Gastrocnemius medialis (tissue), 4 donors: ENCODE data around the gene RICTOR. TPM values are rescaled to one million over a fixed set of nuclear protein-coding genes. Genes with fewer than 3 reads are reported as not detected.

Source experiments
- ATAC-seq, 2 donors: fragments of 150-250 bp; one replicate each; pipeline ENCODE4 v1.9.1; 2016
- DNase-seq, 2 donors: peaks; one replicate each; pipeline ENCODE4 v3.0.0-alpha.2; 2019
- H3K27ac ChIP-seq, 4 donors: fragments of 200-600 bp; sonication (generic); 1 replicate in 1 of 4; 2 replicates in 3 of 4; pipeline ENCODE4 v1.5.1; 2016 to 2018; ENCODE audit warnings: mild to moderate bottlenecking in 2 of 4, moderate library complexity in 1 of 4
- H3K27me3 ChIP-seq, 3 donors: fragments of 200-600 bp; sonication (generic) in 2 of 3; 1 replicate in 1 of 3; 2 replicates in 2 of 3; pipeline versions ENCODE4 v1.5.1 to v1.6.0; 2016 to 2019; ENCODE audit warnings: mild to moderate bottlenecking in 1 of 3, moderate library complexity in 1 of 3
- H3K36me3 ChIP-seq, 2 donors: fragments of 200-600 bp; sonication (generic) in 1 of 2; one replicate each; pipeline ENCODE4 v1.5.1; 2017 to 2018
- H3K4me1 ChIP-seq, 2 donors: fragments of 200-600 bp; sonication (generic) in 1 of 2; one replicate each; pipeline ENCODE4 v1.5.1; 2016 to 2017; ENCODE audit warnings: mild to moderate bottlenecking in 2 of 2
- H3K4me3 ChIP-seq, 4 donors: fragments of 200-600 bp; sonication (generic) in 3 of 4; 1 replicate in 1 of 4; 2 replicates in 3 of 4; pipeline ENCODE4 v1.5.1; 2016 to 2019; ENCODE audit warnings: mild to moderate bottlenecking in 2 of 4
- H3K9me3 ChIP-seq, 3 donors: fragments of 200-600 bp; sonication (generic) in 2 of 3; 1 replicate in 1 of 3; 2 replicates in 2 of 3; pipeline ENCODE4 v1.5.1; 2016 to 2019
- POLR2A ChIP-seq, 2 donors: fragments of 450-650 bp; IDR thresholded peaks; one replicate each; pipeline ENCODE4 v1.6.1; 2017; ENCODE audit warnings: antibody characterized with exemption in 2 of 2, mild to moderate bottlenecking in 2 of 2, moderate library complexity in 2 of 2
- in situ Hi-C, 4 donors: fragments of 200-750 bp; cut with MboI; loops; one replicate each; pipeline versions ENCODE4 v1.15.0 to v1.8.0; 2017; ENCODE audit warnings: low sequenced_read_pairs in 4 of 4
- intact Hi-C: fragments of 100-400 bp; cut with DNase I; formaldehyde crosslinking; loops from one replicate; pipeline ENCODE4 v1.15.1; 2023; ENCODE audit warnings: low total_unique reads
- total RNA-seq, 4 donors: library from RNA; depleted of rRNA; stranded (reverse); fragments of >200 nt; gene quantifications; one replicate each; pipeline versions ENCODE4 v1.1.0 to v1.2.3, GENCODE V29; 2016
- TF ChIP-seq, protein P1 (sequence below), 5 experiments: fragments of 450-650 bp in 3 of 5; fragments of 200-600 bp in 2 of 5; sonication (generic) in 2 of 5; IDR thresholded peaks in 4 of 5; conservative IDR thresholded peaks in 1 of 5; 1 replicate in 4 of 5; 2 replicates in 1 of 5; pipeline ENCODE4 v1.5.1; 2016 to 2019; ENCODE audit warnings: antibody characterized with exemption in 5 of 5, mild to moderate bottlenecking in 3 of 5, moderate library complexity in 3 of 5

RICTOR gene
- total RNA-seq, 4 donors from 2014 or later = 28.9 to 56.9 (median 37.0) TPM

DNA sequence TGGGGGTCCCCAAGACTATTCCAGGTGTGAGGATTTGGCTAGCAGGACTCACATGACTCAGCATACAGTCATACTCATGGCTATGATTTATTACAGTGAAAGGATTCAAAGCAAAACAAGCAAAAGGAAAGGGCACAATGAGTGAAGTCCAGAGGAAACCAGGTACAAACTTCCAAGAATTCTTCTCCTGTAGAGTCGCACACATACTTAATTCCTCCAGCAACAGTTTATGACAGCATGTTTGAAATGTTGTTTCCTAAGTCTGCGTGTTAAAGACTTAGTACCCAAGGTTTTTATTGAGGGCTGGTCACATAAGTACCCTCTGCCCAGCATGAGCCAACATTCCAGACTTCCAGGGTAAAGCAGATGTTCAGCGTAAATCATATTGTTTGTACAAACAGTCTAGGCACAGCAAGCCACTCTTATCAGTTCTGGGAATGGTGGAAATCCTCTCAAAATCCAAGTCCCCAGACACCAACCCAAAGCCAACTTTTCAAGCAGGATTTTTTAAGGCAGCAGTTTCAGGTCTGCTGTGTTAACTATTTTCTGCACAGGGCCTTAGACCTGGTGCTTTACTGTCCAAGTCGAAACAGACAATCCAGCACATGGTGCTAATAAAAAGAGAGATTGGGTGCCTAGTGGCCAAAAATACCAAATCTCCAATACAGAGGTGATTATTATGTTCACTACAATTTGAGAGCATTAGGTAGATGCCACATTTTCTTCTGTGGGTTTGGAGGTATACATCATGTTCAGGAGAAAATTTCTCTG lies 18.6 kb upstream of the RICTOR start:
- no peak for TF ChIP-seq POLR2A (IDR thresholded peaks at IDR 0.05)
- TF ChIP-seq, protein P1, sequence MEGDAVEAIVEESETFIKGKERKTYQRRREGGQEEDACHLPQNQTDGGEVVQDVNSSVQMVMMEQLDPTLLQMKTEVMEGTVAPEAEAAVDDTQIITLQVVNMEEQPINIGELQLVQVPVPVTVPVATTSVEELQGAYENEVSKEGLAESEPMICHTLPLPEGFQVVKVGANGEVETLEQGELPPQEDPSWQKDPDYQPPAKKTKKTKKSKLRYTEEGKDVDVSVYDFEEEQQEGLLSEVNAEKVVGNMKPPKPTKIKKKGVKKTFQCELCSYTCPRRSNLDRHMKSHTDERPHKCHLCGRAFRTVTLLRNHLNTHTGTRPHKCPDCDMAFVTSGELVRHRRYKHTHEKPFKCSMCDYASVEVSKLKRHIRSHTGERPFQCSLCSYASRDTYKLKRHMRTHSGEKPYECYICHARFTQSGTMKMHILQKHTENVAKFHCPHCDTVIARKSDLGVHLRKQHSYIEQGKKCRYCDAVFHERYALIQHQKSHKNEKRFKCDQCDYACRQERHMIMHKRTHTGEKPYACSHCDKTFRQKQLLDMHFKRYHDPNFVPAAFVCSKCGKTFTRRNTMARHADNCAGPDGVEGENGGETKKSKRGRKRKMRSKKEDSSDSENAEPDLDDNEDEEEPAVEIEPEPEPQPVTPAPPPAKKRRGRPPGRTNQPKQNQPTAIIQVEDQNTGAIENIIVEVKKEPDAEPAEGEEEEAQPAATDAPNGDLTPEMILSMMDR (IDR thresholded peaks at IDR 0.05 in 4 of 5, conservative IDR thresholded peaks at IDR 0.05 in 1 of 5) = no peak
- no peak for DNase-seq
- ATAC-seq = no peak
- H3K9me3 ChIP-seq = no peaks in the 10 kb centered on the region
- intact Hi-C loops (no loop called here), in situ Hi-C loops (no loop called here)
- no peak overlapping the region for H3K4me3 ChIP-seq
- no peak overlapping the region for H3K27ac ChIP-seq
- H3K27me3 ChIP-seq = peaks cover 0 to 5% (median 0%) of the 10 kb centered on the region in 3 donors
- no peaks in the 10 kb centered on the region for H3K4me1 ChIP-seq
- H3K36me3 ChIP-seq = no peaks in the 10 kb centered on the region

DNA sequence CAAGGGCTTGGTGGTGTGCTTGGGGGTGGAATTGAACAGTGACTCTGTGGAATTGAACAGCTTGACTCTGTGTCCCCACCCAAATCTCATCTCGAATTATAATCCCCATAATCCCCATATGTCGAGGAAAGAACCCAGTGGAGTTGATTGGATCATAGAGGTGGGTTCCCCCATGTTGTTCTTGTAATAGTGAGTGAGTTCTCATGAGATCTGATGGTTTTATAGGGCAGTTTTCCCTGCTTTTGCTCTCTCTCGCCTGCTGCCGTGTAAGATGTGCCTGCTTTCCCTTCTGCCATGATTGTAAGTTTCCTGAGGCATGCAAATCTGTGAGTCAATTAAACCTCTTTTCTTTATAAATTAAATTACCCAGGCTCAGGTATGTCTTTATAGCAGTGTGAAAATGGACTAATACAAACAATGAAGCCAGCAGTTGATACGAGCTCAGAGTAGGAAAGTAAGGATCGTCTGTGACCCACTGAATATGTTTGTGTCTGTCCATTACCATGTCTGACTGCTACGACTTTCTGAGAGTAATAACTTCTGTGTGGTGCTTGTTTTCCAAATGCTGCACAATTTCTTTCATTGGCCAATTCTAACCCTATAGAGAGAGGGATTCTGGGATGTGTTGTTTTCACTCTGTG lies 17.9 kb upstream of the RICTOR start:
- Histone ChIP-seq H3K27me3 (peaks cover 0 to 5% (median 0%) of the 10 kb centered on the region in 3 donors), H3K4me1 (no peaks in the 10 kb centered on the region), H3K36me3 (no peaks in the 10 kb centered on the region), H3K9me3 (no peaks in the 10 kb centered on the region), H3K4me3 (no peak overlapping the region), H3K27ac (no peak overlapping the region)
- intact Hi-C loops (no loop called here), in situ Hi-C loops (no loop called here)
- ATAC-seq = no peak
- TF ChIP-seq, protein P1 (IDR thresholded peaks at IDR 0.05 in 4 of 5, conservative IDR thresholded peaks at IDR 0.05 in 1 of 5) = no peak
- no peak for TF ChIP-seq POLR2A (IDR thresholded peaks at IDR 0.05)
- DNase-seq = no peak

DNA sequence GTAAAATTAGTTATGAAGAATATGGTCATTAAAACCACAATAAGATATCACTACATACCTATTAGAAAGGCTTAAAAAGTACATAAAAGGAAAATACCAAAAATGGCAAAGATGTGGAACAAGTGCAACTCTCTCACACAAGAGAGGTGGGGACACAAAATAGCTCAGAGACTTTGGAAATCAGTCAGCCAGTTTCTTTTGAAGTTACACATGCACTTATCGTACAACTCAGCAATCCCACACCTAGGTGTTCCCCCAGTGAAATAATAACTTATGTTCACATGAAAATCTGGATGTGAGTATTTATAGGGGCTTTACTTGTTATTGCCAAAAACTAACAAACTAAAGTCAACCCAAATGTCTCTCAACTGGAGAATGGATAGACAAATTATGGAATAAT lies 9.8 kb upstream of the RICTOR start:
- intact Hi-C loops = no loop called here
- in situ Hi-C loops = loop anchor here in 3 of 4 donors (5.0 to 10.0 kb wide), 2 partner anchors 89 to 92 kb away; no protein-coding TSS in a partner anchor
- no peak for ATAC-seq

GRCh38 chr5:39082995-39083394 lies 8.8 kb upstream of the RICTOR start:
- in situ Hi-C loops = loop anchor here in 3 of 4 donors (5.0 to 10.0 kb wide), 2 partner anchors 88 to 91 kb away; no protein-coding TSS in a partner anchor
- intact Hi-C loops = no loop called here
- Histone ChIP-seq H3K36me3 (no peaks in the 10 kb centered on the region), H3K4me3 (no peak overlapping the region), H3K9me3 (no peaks in the 10 kb centered on the region), H3K27ac (no peak overlapping the region), H3K4me1 (no peaks in the 10 kb centered on the region), H3K27me3 (no peaks in the 10 kb centered on the region)
- DNase-seq (no peak), ATAC-seq (no peak)
- no peak for TF ChIP-seq POLR2A (IDR thresholded peaks at IDR 0.05)
- TF ChIP-seq, protein P1 (IDR thresholded peaks at IDR 0.05 in 4 of 5, conservative IDR thresholded peaks at IDR 0.05 in 1 of 5) = no peak

More for the DNA sequence above, 9.8 kb upstream of the RICTOR start:
- TF ChIP-seq, protein P1 (IDR thresholded peaks at IDR 0.05 in 4 of 5, conservative IDR thresholded peaks at IDR 0.05 in 1 of 5) = no peak
- TF ChIP-seq POLR2A (IDR thresholded peaks at IDR 0.05) = no peak
- Histone ChIP-seq H3K4me3 (no peak overlapping the region), H3K36me3 (no peaks in the 10 kb centered on the region), H3K9me3 (no peaks in the 10 kb centered on the region), H3K27ac (no peak overlapping the region), H3K4me1 (no peaks in the 10 kb centered on the region), H3K27me3 (no peaks in the 10 kb centered on the region)
- no peak for DNase-seq
